CD4-positive, CD25-positive, alpha-beta regulatory T cell (primary cell): ENCODE data around the gene WSB2. TPM values are rescaled to one million over a fixed set of nuclear protein-coding genes. Genes with fewer than 3 reads are reported as not detected.
"Not testable (repeated sequence)": the region's sequence is repeated elsewhere in the genome, so short reads cannot be mapped to it uniquely, and the experiment has no call there.

Experiments used
- ATAC-seq, 2 donors: fragments of 150-1000 bp; cut with Tn5 transposase; one replicate each; pipeline ENCODE4 v1.10.0; 2021; ENCODE audit warnings: low read depth in 2 of 2, moderate number of reproducible peaks in 2 of 2, moderate library complexity in 1 of 2
- DNase-seq, 3 donors: peaks; one replicate each; pipeline versions ENCODE4 v3.0.0 to v3.0.0-alpha.2; 2012 to 2022; ENCODE audit warnings: mixed read lengths in 1 of 3
- H3K27ac ChIP-seq: one replicate; pipeline ENCODE4 v1.7.0; 2013; ENCODE audit warnings: mild to moderate bottlenecking, low read length; ENCODE audit not compliant: insufficient read depth, poor library complexity, severe bottlenecking
- H3K27me3 ChIP-seq: one replicate; pipeline ENCODE4 v1.7.0; 2013; ENCODE audit warnings: low read length; ENCODE audit not compliant: control insufficient read depth, insufficient read depth
- H3K36me3 ChIP-seq: one replicate; pipeline ENCODE4 v1.7.0; 2013; ENCODE audit warnings: mild to moderate bottlenecking, low read length, moderate library complexity; ENCODE audit not compliant: control insufficient read depth, insufficient read depth
- H3K4me1 ChIP-seq: 2 replicates; pipeline ENCODE4 v1.7.0; 2013; ENCODE audit warnings: mild to moderate bottlenecking, low read length; ENCODE audit not compliant: insufficient read depth, control insufficient read depth, poor library complexity, severe bottlenecking
- H3K4me3 ChIP-seq: one replicate; pipeline ENCODE4 v1.7.0; 2013; ENCODE audit warnings: low read depth, mild to moderate bottlenecking, low read length, moderate library complexity
- H3K9me3 ChIP-seq, 2 experiments: 1 replicate in 1 of 2; 2 replicates in 1 of 2; pipeline ENCODE4 v1.7.0; 2013; ENCODE audit warnings: low read length in 2 of 2, mild to moderate bottlenecking in 1 of 2, moderate library complexity in 1 of 2; ENCODE audit not compliant: control insufficient read depth in 2 of 2
- H3K27ac Mint-ChIP-seq, 3 donors: one replicate each; pipeline ENCODE4 v1.8.0; 2020 to 2022; ENCODE audit warnings: mild to moderate bottlenecking in 3 of 3, mixed read lengths in 3 of 3, moderate library complexity in 2 of 3
- H3K27me3 Mint-ChIP-seq: one replicate; pipeline ENCODE4 v1.8.0; 2022; ENCODE audit warnings: mild to moderate bottlenecking, mixed read lengths
- H3K36me3 Mint-ChIP-seq: one replicate; pipeline ENCODE4 v1.8.0; 2020; ENCODE audit warnings: mixed read lengths
- H3K4me1 Mint-ChIP-seq, 4 donors: one replicate each; pipeline ENCODE4 v1.8.0; 2020 to 2022; ENCODE audit warnings: mixed read lengths in 4 of 4, mild to moderate bottlenecking in 1 of 4
- H3K4me3 Mint-ChIP-seq, 4 donors: one replicate each; pipeline ENCODE4 v1.8.0; 2020 to 2022; ENCODE audit warnings: mild to moderate bottlenecking in 4 of 4, mixed read lengths in 4 of 4, moderate library complexity in 3 of 4
- H3K9me3 Mint-ChIP-seq, 7 donors: one replicate each; pipeline ENCODE4 v1.8.0; 2020 to 2022; ENCODE audit warnings: mixed read lengths in 7 of 7, mild to moderate bottlenecking in 3 of 7, moderate library complexity in 2 of 7
- polyA plus RNA-seq, 4 donors: library from polyadenylated mRNA; unstranded; fragments of 300-500 nt; fragmentation: Illumina TruSeq; gene quantifications; one replicate each; pipeline ENCODE4 v1.2.3, GENCODE V29; 2021
- total RNA-seq: library from RNA; stranded (reverse); gene quantifications from one replicate; pipeline ENCODE4 v1.2.3, GENCODE V29; 2022

WSB2 gene
- total and polyA plus RNA-seq, 5 donors from 2014 or later, result 16.0 to 30.8 (median 25.3) TPM

DNA sequence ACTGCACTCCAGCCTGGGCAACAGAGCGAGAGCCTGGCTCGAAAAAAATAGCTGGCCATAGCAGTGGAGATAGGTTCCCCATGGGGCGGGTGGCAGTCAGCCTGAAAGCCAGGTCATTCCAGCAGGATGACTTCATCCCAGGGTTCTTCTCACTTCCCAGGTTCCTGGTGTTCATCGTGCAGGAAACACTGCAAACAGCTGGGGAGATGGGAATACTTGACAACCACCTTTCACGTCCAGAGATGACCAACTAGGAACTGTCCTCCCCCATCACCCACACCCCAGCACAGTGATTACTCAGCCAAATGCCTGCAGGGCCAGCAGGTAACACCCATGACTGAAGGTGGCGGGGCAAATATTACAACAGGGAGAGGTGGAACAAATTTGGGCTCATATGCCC lies 41.1 kb upstream of the WSB2 start:
- Histone ChIP-seq H3K27me3 (peaks cover 3% of the 10 kb centered on the region), H3K27ac (no peak overlapping the region), H3K4me3 (no peak overlapping the region), H3K4me1 (peaks cover 17% of the 10 kb centered on the region), H3K9me3 (no peaks in the 10 kb centered on the region), H3K36me3 (no peaks in the 10 kb centered on the region)
- Mint-ChIP-seq H3K36me3 (no peaks in the 10 kb centered on the region), H3K4me1 (peaks cover 0 to 8% (median 6%) of the 10 kb centered on the region in 4 donors), H3K4me3 (peak overlapping the region in 3 of 4 donors; percentile 28 to 72 (median 54)), H3K27me3 (peaks cover 38% of the 10 kb centered on the region), H3K9me3 (peaks cover 0 to 4% (median 0%) of the 10 kb centered on the region in 7 donors), H3K27ac (no peak overlapping the region)
- ATAC-seq (no peak), DNase-seq (no peak)

GRCh38 chr12:118101051-118101450 lies 40.1 kb upstream of the WSB2 start:
- no peak for ATAC-seq
- no peak for DNase-seq
- Histone ChIP-seq H3K4me3 (no peak overlapping the region), H3K27me3 (peaks cover 3% of the 10 kb centered on the region), H3K9me3 (no peaks in the 10 kb centered on the region), H3K27ac (no peak overlapping the region), H3K4me1 (peaks cover 17% of the 10 kb centered on the region), H3K36me3 (no peaks in the 10 kb centered on the region)
- no peak overlapping the region for H3K27ac Mint-ChIP-seq
- peak overlapping the region in 1 of 4 donors; percentile 43 for H3K4me3 Mint-ChIP-seq
- peaks cover 0 to 4% (median 0%) of the 10 kb centered on the region in 7 donors for H3K9me3 Mint-ChIP-seq
- no peaks in the 10 kb centered on the region for H3K36me3 Mint-ChIP-seq
- H3K4me1 Mint-ChIP-seq, result peaks cover 0 to 8% (median 6%) of the 10 kb centered on the region in 4 donors
- peaks cover 34% of the 10 kb centered on the region for H3K27me3 Mint-ChIP-seq

DNA sequence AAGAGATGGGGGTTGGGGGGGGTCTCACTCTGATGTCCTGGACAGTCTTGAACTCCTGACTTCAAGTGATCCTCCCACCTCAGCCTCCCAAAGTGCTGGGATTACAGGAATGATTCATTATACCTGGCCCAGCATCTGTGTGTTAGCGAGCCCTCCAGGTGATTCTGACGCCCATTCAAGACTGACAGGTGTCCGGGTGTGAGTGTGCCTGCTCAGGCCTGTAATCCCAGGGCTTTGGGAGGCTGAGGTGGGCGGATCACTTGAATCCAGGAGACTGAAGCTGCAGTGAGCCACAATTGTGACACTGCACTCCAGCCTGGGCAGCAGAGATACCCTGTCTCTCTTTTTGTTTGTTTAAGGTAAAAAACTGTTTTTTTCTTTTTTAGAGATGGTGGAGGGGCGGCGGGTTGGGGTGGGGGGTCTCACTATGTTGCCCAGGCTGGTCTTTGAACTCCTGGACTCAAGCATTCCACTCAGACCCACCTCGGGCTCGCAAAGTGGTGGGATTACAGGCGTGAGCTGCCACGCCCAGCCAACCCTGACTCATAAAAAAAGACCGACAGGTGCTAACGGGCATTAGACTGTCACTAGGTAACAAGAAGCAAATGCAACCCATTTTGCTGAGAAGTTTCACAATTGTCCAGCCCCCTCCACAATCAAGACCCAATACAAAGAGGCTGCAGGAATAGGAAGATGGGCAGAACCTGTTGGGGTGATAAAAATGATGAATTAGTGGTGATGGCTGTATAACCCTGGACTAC lies 38.1 kb upstream of the WSB2 start:
- Histone ChIP-seq H3K4me3 (no peak overlapping the region), H3K27ac (no peak overlapping the region), H3K9me3 (no peaks in the 10 kb centered on the region), H3K36me3 (no peaks in the 10 kb centered on the region), H3K4me1 (peaks cover 12% of the 10 kb centered on the region), H3K27me3 (peaks cover 3% of the 10 kb centered on the region)
- Mint-ChIP-seq H3K27me3 (peaks cover 24% of the 10 kb centered on the region), H3K9me3 (peaks cover 0 to 2% (median 0%) of the 10 kb centered on the region in 7 donors), H3K4me3 (no peak overlapping the region), H3K36me3 (no peaks in the 10 kb centered on the region), H3K27ac (no peak overlapping the region), H3K4me1 (peaks cover 0 to 6% (median 3%) of the 10 kb centered on the region in 4 donors)
- no peak for ATAC-seq
- DNase-seq, result no peak

GRCh38 chr12:118098401-118098800 lies 37.4 kb upstream of the WSB2 start:
- Mint-ChIP-seq H3K4me1 (peaks cover 0 to 6% (median 3%) of the 10 kb centered on the region in 4 donors), H3K27me3 (peaks cover 24% of the 10 kb centered on the region), H3K9me3 (peaks cover 0 to 2% (median 0%) of the 10 kb centered on the region in 7 donors), H3K4me3 (no peak overlapping the region), H3K27ac (no peak overlapping the region), H3K36me3 (no peaks in the 10 kb centered on the region)
- peaks cover 3% of the 10 kb centered on the region for H3K27me3 ChIP-seq
- peaks cover 6% of the 10 kb centered on the region for H3K4me1 ChIP-seq
- no peak for DNase-seq
- H3K27ac ChIP-seq, result no peak overlapping the region
- H3K4me3 ChIP-seq, result no peak overlapping the region
- H3K9me3 ChIP-seq, result no peaks in the 10 kb centered on the region
- no peak for ATAC-seq
- H3K36me3 ChIP-seq, result no peaks in the 10 kb centered on the region

- Histone ChIP-seq H3K4me3 (no peak overlapping the region), H3K9me3 (no peaks in the 10 kb centered on the region), H3K27ac (no peak overlapping the region), H3K36me3 (no peaks in the 10 kb centered on the region), H3K27me3 (no peaks in the 10 kb centered on the region), H3K4me1 (no peaks in the 10 kb centered on the region)
- ATAC-seq (no peak), DNase-seq (no peak)
- Mint-ChIP-seq H3K27me3 (no peaks in the 10 kb centered on the region), H3K4me1 (no peaks in the 10 kb centered on the region), H3K27ac (no peak overlapping the region), H3K9me3 (no peaks in the 10 kb centered on the region), H3K36me3 (no peaks in the 10 kb centered on the region), H3K4me3 (no peak overlapping the region)
Observed at GRCh38 chr12:118094039-118094438, 33.1 kb upstream of the WSB2 start.

DNA sequence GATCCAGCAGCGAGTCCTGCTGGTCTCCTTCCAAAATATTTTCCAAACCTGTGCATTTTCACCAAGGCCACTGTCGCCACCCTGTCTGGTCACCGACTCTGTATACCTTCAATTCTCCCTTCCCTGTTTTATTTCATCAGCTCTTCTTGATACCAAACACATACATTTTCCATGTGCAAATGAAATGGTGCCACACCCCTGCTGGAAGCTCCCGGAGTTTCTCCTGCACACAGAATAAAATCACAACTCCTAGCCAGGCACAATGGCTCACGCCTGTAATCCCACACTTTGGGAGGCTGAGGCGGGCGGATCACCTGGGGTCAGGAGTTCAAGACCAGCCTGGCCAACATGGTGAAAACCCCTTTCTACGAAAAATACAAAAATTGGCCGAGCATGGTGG lies 28.8 kb upstream of the WSB2 start:
- H3K4me1 ChIP-seq, result no peaks in the 10 kb centered on the region
- ATAC-seq (no peak), DNase-seq (no peak)
- H3K36me3 ChIP-seq, result no peaks in the 10 kb centered on the region
- Mint-ChIP-seq H3K36me3 (no peaks in the 10 kb centered on the region), H3K27ac (no peak overlapping the region), H3K4me3 (no peak overlapping the region), H3K9me3 (no peaks in the 10 kb centered on the region), H3K4me1 (no peaks in the 10 kb centered on the region), H3K27me3 (no peaks in the 10 kb centered on the region)
- H3K27me3 ChIP-seq, result no peaks in the 10 kb centered on the region
- H3K27ac ChIP-seq, result no peak overlapping the region
- no peaks in the 10 kb centered on the region for H3K9me3 ChIP-seq
- no peak overlapping the region for H3K4me3 ChIP-seq

GRCh38 chr12:118082161-118082560 lies 21.2 kb upstream of the WSB2 start:
- Histone ChIP-seq H3K9me3 (no peaks in the 10 kb centered on the region), H3K27ac (no peak overlapping the region), H3K4me3 (no peak overlapping the region), H3K4me1 (no peaks in the 10 kb centered on the region), H3K27me3 (no peaks in the 10 kb centered on the region), H3K36me3 (no peaks in the 10 kb centered on the region)
- H3K27me3 Mint-ChIP-seq, result no peaks in the 10 kb centered on the region
- H3K4me3 Mint-ChIP-seq, result no peak overlapping the region
- H3K27ac Mint-ChIP-seq, result no peak overlapping the region
- no peaks in the 10 kb centered on the region for H3K36me3 Mint-ChIP-seq
- ATAC-seq (no peak), DNase-seq (no peak)
- no peaks in the 10 kb centered on the region for H3K4me1 Mint-ChIP-seq
- peaks cover 0 to 1% (median 0%) of the 10 kb centered on the region in 7 donors for H3K9me3 Mint-ChIP-seq

DNA sequence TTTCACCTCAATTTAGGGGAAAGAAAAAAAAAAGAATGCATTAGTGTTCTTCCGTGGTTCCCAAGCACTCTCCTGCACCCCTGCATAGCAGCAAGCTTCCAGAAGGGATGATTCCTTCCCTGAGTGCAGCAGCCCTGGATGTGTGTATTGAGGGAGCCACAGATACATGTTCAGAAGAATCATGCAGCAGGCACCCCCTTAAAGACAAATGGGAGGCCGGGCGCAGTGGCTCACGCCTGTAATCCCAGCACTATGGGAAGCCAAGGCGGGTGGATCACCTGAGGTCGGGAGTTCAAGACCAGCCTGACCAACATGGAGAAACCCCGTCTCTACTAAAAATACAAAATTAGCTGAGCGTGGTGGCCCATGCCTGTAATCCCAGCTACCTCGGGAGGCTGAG lies 20.5 kb upstream of the WSB2 start:
- H3K4me3 Mint-ChIP-seq, H3K36me3 Mint-ChIP-seq, H3K27ac ChIP-seq, H3K9me3 Mint-ChIP-seq, H3K9me3 ChIP-seq, DNase-seq, H3K27me3 ChIP-seq, H3K4me1 Mint-ChIP-seq, H3K36me3 ChIP-seq, H3K27ac Mint-ChIP-seq, H3K4me1 ChIP-seq, H3K4me3 ChIP-seq, H3K27me3 Mint-ChIP-seq, ATAC-seq: not testable (repeated sequence)
